Neuronal stem cell (in vitro differentiated cells): ENCODE data around the gene AP3M1.

ENCODE experiments used
- DNase-seq: peaks from one replicate; pipeline ENCODE4 v3.0.0-alpha.2; 2013; ENCODE audit warnings: low spot score
- H2AFZ ChIP-seq: one replicate; pipeline ENCODE4 v1.6.1; 2013; ENCODE audit warnings: mild to moderate bottlenecking, low read length, inconsistent platforms
- H2AK5ac ChIP-seq: 2 replicates; pipeline ENCODE4 v1.6.1; 2013; ENCODE audit warnings: low read depth, mild to moderate bottlenecking, inconsistent platforms, low read length, moderate library complexity, mixed read lengths
- H2BK120ac ChIP-seq: 2 replicates; pipeline ENCODE4 v1.6.1; 2013; ENCODE audit warnings: low read depth, mild to moderate bottlenecking, inconsistent platforms, low read length, moderate library complexity, mixed read lengths
- H2BK12ac ChIP-seq: one replicate; pipeline ENCODE4 v1.6.1; 2013; ENCODE audit warnings: low read length, inconsistent platforms
- H2BK15ac ChIP-seq: 2 replicates; pipeline ENCODE4 v1.6.1; 2013; ENCODE audit warnings: mild to moderate bottlenecking, low read length, inconsistent platforms, mixed read lengths
- H2BK5ac ChIP-seq: one replicate; pipeline ENCODE4 v1.6.1; 2013; ENCODE audit warnings: inconsistent platforms, mild to moderate bottlenecking, low read length, moderate library complexity
- H3K14ac ChIP-seq: one replicate; pipeline ENCODE4 v1.6.1; 2013; ENCODE audit warnings: low read length, inconsistent platforms
- H3K18ac ChIP-seq: 2 replicates; pipeline ENCODE4 v1.6.1; 2013; ENCODE audit warnings: low read length, inconsistent platforms
- H3K23ac ChIP-seq: 2 replicates; pipeline ENCODE4 v1.6.1; 2013; ENCODE audit warnings: low read depth, mild to moderate bottlenecking, mixed read lengths, low read length, inconsistent platforms; ENCODE audit not compliant: poor library complexity
- H3K27ac ChIP-seq: replicated peaks from 3 replicates; pipeline ENCODE4 v1.5.1; 2013; ENCODE audit warnings: low read length, inconsistent platforms
- H3K27me3 ChIP-seq, 3 experiments: 2 replicates each; pipeline ENCODE4 v1.6.1; 2013; ENCODE audit warnings: low read length in 3 of 3, mild to moderate bottlenecking in 2 of 3, inconsistent platforms in 1 of 3, low read depth in 1 of 3, mixed read lengths in 1 of 3, moderate library complexity in 1 of 3; ENCODE audit not compliant: control insufficient read depth in 3 of 3, insufficient read depth in 3 of 3
- H3K36me3 ChIP-seq, 2 donors: replicated peaks in 1 of 2; 2 replicates each; pipeline ENCODE4 v1.6.1; 2013; ENCODE audit warnings: low read length in 2 of 2; ENCODE audit not compliant: control insufficient read depth in 2 of 2, insufficient read depth in 2 of 2
- H3K4ac ChIP-seq: 2 replicates; pipeline ENCODE4 v1.6.1; 2013; ENCODE audit warnings: inconsistent platforms, mild to moderate bottlenecking, low read length, moderate library complexity
- H3K4me1 ChIP-seq, 2 donors: 1 replicate in 1 of 2; 2 replicates in 1 of 2; pipeline ENCODE4 v1.6.1; 2013; ENCODE audit warnings: low read length in 2 of 2, low read depth in 1 of 2; ENCODE audit not compliant: control insufficient read depth in 2 of 2, insufficient read depth in 1 of 2
- H3K4me2 ChIP-seq: one replicate; pipeline ENCODE4 v1.6.1; 2013; ENCODE audit warnings: mild to moderate bottlenecking, low read length, inconsistent platforms; ENCODE audit not compliant: insufficient read depth, poor library complexity, severe bottlenecking
- H3K4me3 ChIP-seq, 2 donors: 2 replicates each; pipeline ENCODE4 v1.5.1; 2013; ENCODE audit warnings: low read length in 2 of 2, mild to moderate bottlenecking in 2 of 2, inconsistent platforms in 1 of 2, moderate library complexity in 1 of 2
- H3K79me1 ChIP-seq: one replicate; pipeline ENCODE4 v1.6.1; 2013; ENCODE audit warnings: low read depth, mild to moderate bottlenecking, inconsistent platforms, low read length, moderate library complexity
- H3K9ac ChIP-seq: one replicate; pipeline ENCODE4 v1.6.1; 2013; ENCODE audit warnings: mild to moderate bottlenecking, low read depth, low read length, inconsistent platforms; ENCODE audit not compliant: poor library complexity
- H3K9me3 ChIP-seq, 2 donors: replicated peaks in 1 of 2; 2 replicates each; pipeline versions ENCODE3 to v1.6.1; 2013; ENCODE audit warnings: low read length in 2 of 2, mild to moderate bottlenecking in 2 of 2, inconsistent platforms in 1 of 2, low read depth in 1 of 2, mixed read lengths in 1 of 2, moderate library complexity in 1 of 2; ENCODE audit not compliant: control insufficient read depth in 2 of 2, insufficient read depth in 1 of 2
- H4K8ac ChIP-seq: one replicate; pipeline ENCODE4 v1.6.1; 2013; ENCODE audit warnings: low read depth, mild to moderate bottlenecking, inconsistent platforms, low read length, moderate library complexity
- H4K91ac ChIP-seq: one replicate; pipeline ENCODE4 v1.6.1; 2013; ENCODE audit warnings: low read length, low read depth, mild to moderate bottlenecking, inconsistent platforms; ENCODE audit not compliant: poor library complexity
- WGBS, 2 donors: extraction: QIAGEN DNeasy Blood & Tissue Kit; methylation state at CpG; one replicate each; pipeline ENCODE4 v1.1.7; 2013; ENCODE audit warnings: missing lambda C conversion rate in 2 of 2, mixed read lengths in 1 of 2; ENCODE audit not compliant: insufficient read length in 2 of 2, insufficient replicate concordance in 1 of 2; ENCODE audit errors: extremely low coverage in 2 of 2; 5-methylcytosine and 5-hydroxymethylcytosine counted together

AP3M1 gene

DNA sequence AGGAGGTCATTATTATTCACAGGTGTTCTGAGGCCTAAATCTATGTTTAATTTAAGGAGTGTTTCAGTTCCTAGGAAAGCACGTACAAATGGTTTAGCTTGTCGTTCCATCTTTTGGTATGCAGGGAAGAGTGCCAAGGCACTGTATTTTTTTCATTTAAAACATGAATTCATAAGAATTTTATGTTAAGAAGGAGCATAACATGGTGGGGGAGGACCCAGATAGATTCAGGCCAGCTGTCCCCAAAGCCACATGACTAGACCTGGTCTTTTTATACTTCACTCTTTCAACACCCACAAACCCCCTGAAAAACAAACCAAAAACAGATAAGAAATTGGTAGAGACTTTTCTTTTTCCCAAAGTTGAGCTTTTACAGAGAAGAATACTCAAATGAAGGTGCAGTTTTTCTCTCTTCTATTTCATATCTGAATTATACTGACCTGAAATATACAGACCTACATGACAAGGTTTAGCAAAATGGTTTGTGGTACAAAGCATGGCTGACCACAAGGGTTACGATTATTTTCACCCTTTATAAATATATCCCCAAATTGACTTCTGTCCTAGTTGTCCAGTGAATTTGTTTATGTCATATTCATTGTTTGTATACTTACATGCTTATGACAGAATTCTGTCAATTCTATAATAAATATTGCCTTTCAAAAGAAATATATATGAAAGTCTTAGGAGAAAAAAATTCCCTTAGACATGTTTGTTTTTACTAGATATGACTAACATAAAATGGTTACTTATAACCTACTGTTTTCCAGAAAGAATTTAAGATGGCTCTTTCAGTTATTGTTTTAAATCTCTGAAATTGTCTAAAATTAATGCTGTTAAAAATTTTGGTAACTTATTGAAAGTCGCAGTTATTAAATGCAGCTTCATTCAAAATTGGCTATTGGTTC is 71.3 kb downstream of the AP3M1 start:
- Histone ChIP-seq H3K4me1 (peaks cover 0 to 6% of the 10 kb centered on the region in 2 donors), H3K18ac (no peak overlapping the region), H3K4me2 (no peak overlapping the region), H2AK5ac (no peak overlapping the region), H3K23ac (no peak overlapping the region), H3K14ac (no peak overlapping the region), H2AFZ (no peak overlapping the region), H2BK5ac (no peak overlapping the region), H2BK15ac (no peak overlapping the region), H3K4me3 (no peak overlapping the region), H3K9me3 (no peaks in the 10 kb centered on the region), H4K8ac (no peak overlapping the region), H4K91ac (no peak overlapping the region), H3K4ac (no peak overlapping the region), H3K27ac (no peak overlapping the region), H3K9ac (no peak overlapping the region), H3K36me3 (peaks cover 15 to 81% of the 10 kb centered on the region in 2 donors), H2BK12ac (no peak overlapping the region), H2BK120ac (no peak overlapping the region), H3K79me1 (no peaks in the 10 kb centered on the region), H3K27me3 (no peaks in the 10 kb centered on the region)
- WGBS, 2 donors, result no CpG with 5 or more reads among the region's 4 CpGs
- no peak for DNase-seq

DNA sequence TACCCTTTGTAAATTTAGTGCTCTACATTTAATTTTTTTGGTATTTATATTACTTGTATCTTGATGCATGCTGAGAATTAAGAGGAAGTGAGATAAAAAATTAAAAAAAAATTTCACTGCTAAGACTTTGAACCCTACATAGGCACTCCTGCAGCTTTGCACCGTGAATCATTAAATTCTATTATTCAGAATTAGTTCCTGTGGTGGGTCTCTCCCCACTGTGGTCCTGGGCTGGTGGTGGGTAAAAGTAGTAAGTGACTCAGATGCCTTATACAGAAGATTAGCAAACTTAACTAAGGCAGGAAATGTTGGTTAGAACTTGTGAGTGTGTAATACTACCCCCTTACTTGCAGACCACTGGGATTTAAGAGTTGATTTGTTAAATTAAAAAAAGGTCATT is 72.6 kb downstream of the AP3M1 start:
- no peak for DNase-seq
- Histone ChIP-seq H3K4me2 (no peak overlapping the region), H3K9ac (no peak overlapping the region), H4K8ac (no peak overlapping the region), H3K27ac (no peak overlapping the region), H2BK15ac (no peak overlapping the region), H3K14ac (no peak overlapping the region), H2BK12ac (no peak overlapping the region), H3K4me1 (peaks cover 0 to 6% of the 10 kb centered on the region in 2 donors), H2BK5ac (no peak overlapping the region), H3K27me3 (no peaks in the 10 kb centered on the region), H3K79me1 (no peaks in the 10 kb centered on the region), H3K4ac (no peak overlapping the region), H2AK5ac (no peak overlapping the region), H3K9me3 (no peaks in the 10 kb centered on the region), H3K23ac (no peak overlapping the region), H2BK120ac (no peak overlapping the region), H4K91ac (no peak overlapping the region), H3K4me3 (no peak overlapping the region), H2AFZ (no peak overlapping the region), H3K36me3 (peaks cover 15 to 82% of the 10 kb centered on the region in 2 donors), H3K18ac (no peak overlapping the region)
- no CpG with 5 or more reads among the region's 1 CpG for whole genome bisulfite sequencing, 2 donors

DNA sequence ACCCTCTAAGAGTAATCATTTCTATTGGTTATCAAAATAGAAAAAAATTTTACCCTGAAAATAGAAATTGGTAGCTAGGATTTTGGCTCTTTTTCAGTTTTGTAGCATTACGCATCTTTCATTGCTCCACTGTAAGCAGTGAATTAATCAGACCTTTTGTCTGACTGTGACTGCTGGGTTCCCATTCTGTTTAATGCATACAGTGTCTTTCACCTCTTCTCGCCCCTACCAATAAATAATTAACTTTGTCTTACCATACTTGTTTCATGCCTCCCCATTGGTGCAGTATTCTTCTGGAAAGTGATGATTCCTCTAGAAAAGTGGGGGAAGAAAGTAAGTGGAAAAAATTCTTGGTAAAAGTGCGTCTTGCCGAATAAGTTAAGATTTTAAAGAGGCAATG is 73.2 kb downstream of the AP3M1 start:
- no peak overlapping the region for H3K27ac ChIP-seq

DNA sequence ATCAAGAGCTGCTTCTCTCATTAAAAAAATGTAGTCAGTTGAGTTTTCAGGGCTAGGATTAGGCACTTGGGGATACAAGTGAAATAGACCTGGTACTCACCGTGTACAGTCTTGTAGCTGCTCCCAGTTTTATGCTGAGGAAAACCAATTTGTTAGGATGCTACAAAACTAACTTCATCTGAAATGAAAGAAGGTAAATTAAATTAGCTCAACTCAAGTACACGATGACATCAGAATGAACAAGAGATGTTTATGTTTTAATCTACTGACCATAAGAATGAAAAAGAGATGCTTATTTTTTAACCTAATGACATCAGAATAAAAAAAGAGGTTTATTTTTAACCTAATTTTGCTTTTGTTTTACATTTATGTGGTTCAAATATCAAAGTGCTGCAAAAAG is 73.7 kb downstream of the AP3M1 start:
- no peak for DNase-seq
- H3K27ac ChIP-seq, result no peak overlapping the region
- no peak overlapping the region for H4K8ac ChIP-seq
- H4K91ac ChIP-seq, result no peak overlapping the region
- no peak overlapping the region for H2AFZ ChIP-seq
- peaks cover 15 to 82% of the 10 kb centered on the region in 2 donors for H3K36me3 ChIP-seq
- no peaks in the 10 kb centered on the region for H3K9me3 ChIP-seq
- WGBS, 2 donors, result no CpG with 5 or more reads among the region's 2 CpGs
- H3K4me3 ChIP-seq, result no peak overlapping the region
- H3K14ac ChIP-seq, result no peak overlapping the region
- H2BK120ac ChIP-seq, result no peak overlapping the region
- no peak overlapping the region for H3K23ac ChIP-seq
- no peaks in the 10 kb centered on the region for H3K79me1 ChIP-seq
- H3K4ac ChIP-seq, result no peak overlapping the region
- H3K4me1 ChIP-seq, result peaks cover 0 to 6% of the 10 kb centered on the region in 2 donors
- no peak overlapping the region for H2BK15ac ChIP-seq
- no peaks in the 10 kb centered on the region for H3K27me3 ChIP-seq
- no peak overlapping the region for H3K9ac ChIP-seq
- H3K18ac ChIP-seq, result no peak overlapping the region
- H2BK12ac ChIP-seq, result no peak overlapping the region
- no peak overlapping the region for H2AK5ac ChIP-seq
- H3K4me2 ChIP-seq, result no peak overlapping the region
- H2BK5ac ChIP-seq, result no peak overlapping the region

More for the DNA sequence above, 73.2 kb downstream of the AP3M1 start:
- Histone ChIP-seq H3K27me3 (no peaks in the 10 kb centered on the region), H3K18ac (no peak overlapping the region), H2BK120ac (no peak overlapping the region), H3K23ac (no peak overlapping the region), H3K36me3 (peaks cover 17 to 82% of the 10 kb centered on the region in 2 donors), H2BK12ac (no peak overlapping the region), H2AFZ (no peak overlapping the region), H2BK15ac (no peak overlapping the region), H3K4me2 (no peak overlapping the region), H2BK5ac (no peak overlapping the region), H4K91ac (no peak overlapping the region), H3K9me3 (no peaks in the 10 kb centered on the region), H2AK5ac (no peak overlapping the region), H3K9ac (no peak overlapping the region), H3K79me1 (no peaks in the 10 kb centered on the region), H3K4me1 (peaks cover 0 to 6% of the 10 kb centered on the region in 2 donors), H3K4me3 (no peak overlapping the region), H3K4ac (no peak overlapping the region), H4K8ac (no peak overlapping the region), H3K14ac (no peak overlapping the region)
- no peak for DNase-seq
- WGBS, 2 donors, result no CpG with 5 or more reads among the region's 4 CpGs
